Osteoblast (primary cell): Measurements from ENCODE around the gene PTGDS. TPM values are rescaled to one million over a fixed set of nuclear protein-coding genes. Genes with fewer than 3 reads are reported as not detected.

Source experiments
- DNase-seq: peaks from one replicate; pipeline ENCODE4 v3.0.0; 2011; ENCODE audit warnings: low spot score, mixed read lengths; ENCODE audit not compliant: insufficient read length; ENCODE audit errors: missing footprints
- H2AFZ ChIP-seq: 2 replicates; pipeline ENCODE4 v1.6.0; 2011; ENCODE audit warnings: mild to moderate bottlenecking, low read length
- H3K27ac ChIP-seq: 2 replicates; pipeline ENCODE4 v1.5.1; 2011; ENCODE audit warnings: mild to moderate bottlenecking, low read depth, low read length, moderate library complexity
- H3K27me3 ChIP-seq: 2 replicates; pipeline ENCODE4 v1.6.0; 2012; ENCODE audit warnings: mild to moderate bottlenecking, control low read depth, inconsistent platforms, low read length, moderate library complexity; ENCODE audit not compliant: insufficient read depth
- H3K36me3 ChIP-seq: 2 replicates; pipeline ENCODE4 v1.5.1; 2011; ENCODE audit warnings: mild to moderate bottlenecking, low read length, control low read depth, moderate library complexity; ENCODE audit not compliant: insufficient read depth
- H3K4me1 ChIP-seq: 2 replicates; pipeline ENCODE4 v1.5.1; 2011; ENCODE audit warnings: mild to moderate bottlenecking, low read length, control low read depth, moderate library complexity; ENCODE audit not compliant: insufficient read depth
- H3K4me2 ChIP-seq: 2 replicates; pipeline ENCODE4 v1.6.0; 2011; ENCODE audit warnings: mild to moderate bottlenecking, low read length; ENCODE audit not compliant: insufficient read depth
- H3K4me3 ChIP-seq: fragments of 200-600 bp; sonication (generic); 3 replicates; pipeline ENCODE4 v1.5.1; 2012; ENCODE audit warnings: mild to moderate bottlenecking, low read length, inconsistent platforms; ENCODE audit not compliant: insufficient read depth
- H3K79me2 ChIP-seq: 2 replicates; pipeline ENCODE4 v1.6.0; 2012; ENCODE audit warnings: mild to moderate bottlenecking, low read length, control low read depth, inconsistent platforms; ENCODE audit not compliant: insufficient read depth
- H3K9me3 ChIP-seq: 2 replicates; pipeline ENCODE4 v1.5.1; 2011; ENCODE audit warnings: low read depth, low read length, control low read depth
- H4K20me1 ChIP-seq: 2 replicates; pipeline ENCODE4 v1.6.0; 2012; ENCODE audit warnings: mild to moderate bottlenecking, low read length, control low read depth; ENCODE audit not compliant: insufficient read depth
- total RNA-seq: library from RNA; depleted of rRNA; stranded (reverse); fragments of >200 nt; gene quantifications from 2 replicates; pipeline ENCODE4 v1.2.3, GENCODE V29; 2012
- TF ChIP-seq, protein P1 (sequence below): IDR thresholded peaks from 2 replicates; pipeline ENCODE4 v1.5.1; 2011; ENCODE audit warnings: mild to moderate bottlenecking, low read depth, low read length, moderate library complexity; ENCODE audit errors: extremely low read depth

The PTGDS gene
- total RNA-seq, 1 donor: 57.9 TPM

DNA sequence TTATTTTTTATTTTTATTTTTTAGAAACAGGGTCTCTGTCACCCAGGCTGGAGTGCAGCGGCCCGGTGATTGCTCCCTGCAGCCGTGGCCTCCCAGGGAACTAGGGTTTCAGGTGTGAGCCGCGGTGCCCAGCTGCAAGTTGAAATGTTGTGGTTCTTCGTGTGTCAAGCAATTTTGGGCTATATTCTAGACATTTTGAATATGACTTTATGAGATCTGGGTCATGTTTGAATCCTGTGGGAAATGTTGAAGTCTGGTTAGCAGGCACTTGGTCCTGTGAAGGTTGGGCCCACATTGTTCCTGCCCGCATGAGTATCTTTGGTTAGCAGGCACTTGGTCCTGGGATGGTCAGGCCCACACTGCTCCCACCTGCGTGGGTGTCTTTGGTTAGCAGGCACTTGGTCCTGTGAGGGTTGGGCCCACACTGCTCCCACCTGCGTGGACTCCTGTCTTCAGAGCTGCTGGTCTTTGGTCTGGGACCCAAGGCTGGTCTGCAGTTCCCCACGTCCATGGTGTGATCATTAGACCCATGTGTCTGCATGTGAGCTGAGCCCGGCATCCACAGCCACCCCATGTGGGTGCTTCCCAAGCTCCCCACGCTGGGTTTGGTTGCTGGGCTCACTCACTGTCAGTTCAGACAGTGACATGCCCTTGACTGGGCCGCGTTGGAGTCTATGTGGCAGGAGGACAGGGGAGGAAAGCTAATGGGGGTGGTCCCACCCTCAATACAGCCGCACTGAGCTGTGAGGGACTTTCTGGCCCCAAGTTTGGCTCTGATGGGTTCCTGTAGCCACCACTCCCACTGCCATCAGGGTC, 39.9 kb upstream of the PTGDS start:
- Histone ChIP-seq H4K20me1 (peaks cover 9% of the 10 kb centered on the region), H3K4me1 (no peaks in the 10 kb centered on the region), H3K4me2 (no peak overlapping the region), H2AFZ (no peak overlapping the region), H3K9me3 (no peaks in the 10 kb centered on the region), H3K79me2 (peaks cover 23% of the 10 kb centered on the region), H3K4me3 (no peak overlapping the region), H3K27me3 (no peaks in the 10 kb centered on the region), H3K27ac (no peak overlapping the region), H3K36me3 (peaks cover 43% of the 10 kb centered on the region)
- no peak for DNase-seq
- TF ChIP-seq, protein P1, sequence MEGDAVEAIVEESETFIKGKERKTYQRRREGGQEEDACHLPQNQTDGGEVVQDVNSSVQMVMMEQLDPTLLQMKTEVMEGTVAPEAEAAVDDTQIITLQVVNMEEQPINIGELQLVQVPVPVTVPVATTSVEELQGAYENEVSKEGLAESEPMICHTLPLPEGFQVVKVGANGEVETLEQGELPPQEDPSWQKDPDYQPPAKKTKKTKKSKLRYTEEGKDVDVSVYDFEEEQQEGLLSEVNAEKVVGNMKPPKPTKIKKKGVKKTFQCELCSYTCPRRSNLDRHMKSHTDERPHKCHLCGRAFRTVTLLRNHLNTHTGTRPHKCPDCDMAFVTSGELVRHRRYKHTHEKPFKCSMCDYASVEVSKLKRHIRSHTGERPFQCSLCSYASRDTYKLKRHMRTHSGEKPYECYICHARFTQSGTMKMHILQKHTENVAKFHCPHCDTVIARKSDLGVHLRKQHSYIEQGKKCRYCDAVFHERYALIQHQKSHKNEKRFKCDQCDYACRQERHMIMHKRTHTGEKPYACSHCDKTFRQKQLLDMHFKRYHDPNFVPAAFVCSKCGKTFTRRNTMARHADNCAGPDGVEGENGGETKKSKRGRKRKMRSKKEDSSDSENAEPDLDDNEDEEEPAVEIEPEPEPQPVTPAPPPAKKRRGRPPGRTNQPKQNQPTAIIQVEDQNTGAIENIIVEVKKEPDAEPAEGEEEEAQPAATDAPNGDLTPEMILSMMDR: no peak

DNA sequence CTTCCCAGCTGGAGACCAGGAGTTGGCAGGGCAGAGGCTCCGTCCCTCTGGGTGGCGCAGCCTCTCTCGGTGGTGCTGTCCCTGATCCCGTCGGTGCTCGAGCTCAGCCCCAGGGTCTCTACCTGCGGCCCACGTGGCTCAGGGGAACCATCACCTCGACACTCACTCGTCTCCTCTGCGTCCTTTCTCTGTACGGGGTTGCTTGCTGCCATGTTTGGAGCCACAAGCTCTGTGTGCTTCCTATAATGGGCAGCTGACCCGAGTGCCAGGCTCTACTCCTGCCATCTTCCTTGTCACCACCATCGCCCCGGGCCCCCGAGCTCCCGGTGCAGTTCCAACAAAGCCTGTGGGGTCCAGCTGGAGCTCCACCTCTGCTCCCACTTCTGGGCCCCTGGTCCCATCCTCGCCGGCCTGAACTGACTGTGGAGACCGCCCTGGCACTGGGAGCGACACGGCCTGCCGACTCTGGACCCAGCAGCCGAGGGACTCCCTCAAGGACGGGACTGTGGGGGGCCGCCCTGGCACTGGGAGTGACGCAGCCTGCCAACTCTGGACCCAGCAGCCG, 37.8 kb upstream of the PTGDS start:
- Histone ChIP-seq H2AFZ (no peak overlapping the region), H3K27me3 (no peaks in the 10 kb centered on the region), H3K4me1 (peaks cover 5% of the 10 kb centered on the region), H3K27ac (no peak overlapping the region), H3K79me2 (peaks cover 39% of the 10 kb centered on the region), H4K20me1 (peaks cover 17% of the 10 kb centered on the region), H3K9me3 (no peaks in the 10 kb centered on the region), H3K36me3 (peaks cover 49% of the 10 kb centered on the region), H3K4me3 (no peak overlapping the region), H3K4me2 (no peak overlapping the region)
- TF ChIP-seq, protein P1: no peak
- DNase-seq: no peak

DNA sequence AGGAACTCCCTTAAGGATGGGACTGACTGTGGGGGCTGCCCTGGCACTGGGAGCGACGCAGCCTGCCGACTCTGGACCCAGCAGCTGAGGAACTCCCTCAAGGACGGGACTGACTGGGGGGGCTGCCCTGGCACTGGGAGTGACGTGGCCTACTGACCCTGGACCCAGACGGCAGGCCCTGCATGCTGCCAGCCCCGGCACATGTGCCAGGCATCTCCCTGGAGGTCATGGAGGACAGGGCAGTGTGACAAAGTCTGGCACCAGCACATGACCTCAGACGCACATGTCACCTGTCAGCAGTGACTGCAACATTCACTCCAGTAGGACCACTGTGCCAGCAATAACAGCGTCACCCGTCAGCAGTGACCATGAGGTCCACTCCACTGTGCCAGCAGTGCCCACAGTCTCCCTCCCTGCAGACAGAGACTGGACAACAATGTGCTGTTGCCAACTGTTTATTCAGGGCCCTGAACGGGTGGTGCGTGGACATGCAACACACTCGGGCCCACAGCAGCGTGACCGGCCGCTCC, 37.2 kb upstream of the PTGDS start:
- TF ChIP-seq, protein P1: no peak
- peaks cover 17% of the 10 kb centered on the region for H4K20me1 ChIP-seq
- H2AFZ ChIP-seq: no peak overlapping the region
- H3K27me3 ChIP-seq: no peaks in the 10 kb centered on the region
- no peak overlapping the region for H3K4me2 ChIP-seq
- no peak overlapping the region for H3K4me3 ChIP-seq
- no peaks in the 10 kb centered on the region for H3K9me3 ChIP-seq
- peaks cover 49% of the 10 kb centered on the region for H3K36me3 ChIP-seq
- H3K79me2 ChIP-seq: peaks cover 39% of the 10 kb centered on the region
- DNase-seq: no peak
- H3K4me1 ChIP-seq: peaks cover 8% of the 10 kb centered on the region
- H3K27ac ChIP-seq: no peak overlapping the region
